Measurements from ENCODE around the gene FCGR2B.

The FCGR2B gene

GRCh38 chr1:161702250-161702649 lies 39.3 kb downstream of the FCGR2B start:
- Mint-ChIP-seq H3K27ac (no peak overlapping the region), H3K36me3 (ENCODE audit: low read depth) (no peaks in the 10 kb centered on the region), H3K27me3 (ENCODE audit: low read depth, poor library complexity) (peaks cover 16% of the 10 kb centered on the region), H3K9me3 (peaks cover 3% of the 10 kb centered on the region), H3K4me3 (no peak overlapping the region), H3K4me1 (no peaks in the 10 kb centered on the region)
- DNase-seq = no peak
- TF ChIP-seq, protein P1, sequence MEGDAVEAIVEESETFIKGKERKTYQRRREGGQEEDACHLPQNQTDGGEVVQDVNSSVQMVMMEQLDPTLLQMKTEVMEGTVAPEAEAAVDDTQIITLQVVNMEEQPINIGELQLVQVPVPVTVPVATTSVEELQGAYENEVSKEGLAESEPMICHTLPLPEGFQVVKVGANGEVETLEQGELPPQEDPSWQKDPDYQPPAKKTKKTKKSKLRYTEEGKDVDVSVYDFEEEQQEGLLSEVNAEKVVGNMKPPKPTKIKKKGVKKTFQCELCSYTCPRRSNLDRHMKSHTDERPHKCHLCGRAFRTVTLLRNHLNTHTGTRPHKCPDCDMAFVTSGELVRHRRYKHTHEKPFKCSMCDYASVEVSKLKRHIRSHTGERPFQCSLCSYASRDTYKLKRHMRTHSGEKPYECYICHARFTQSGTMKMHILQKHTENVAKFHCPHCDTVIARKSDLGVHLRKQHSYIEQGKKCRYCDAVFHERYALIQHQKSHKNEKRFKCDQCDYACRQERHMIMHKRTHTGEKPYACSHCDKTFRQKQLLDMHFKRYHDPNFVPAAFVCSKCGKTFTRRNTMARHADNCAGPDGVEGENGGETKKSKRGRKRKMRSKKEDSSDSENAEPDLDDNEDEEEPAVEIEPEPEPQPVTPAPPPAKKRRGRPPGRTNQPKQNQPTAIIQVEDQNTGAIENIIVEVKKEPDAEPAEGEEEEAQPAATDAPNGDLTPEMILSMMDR (IDR thresholded peaks at IDR 0.05) = no peak

DNA sequence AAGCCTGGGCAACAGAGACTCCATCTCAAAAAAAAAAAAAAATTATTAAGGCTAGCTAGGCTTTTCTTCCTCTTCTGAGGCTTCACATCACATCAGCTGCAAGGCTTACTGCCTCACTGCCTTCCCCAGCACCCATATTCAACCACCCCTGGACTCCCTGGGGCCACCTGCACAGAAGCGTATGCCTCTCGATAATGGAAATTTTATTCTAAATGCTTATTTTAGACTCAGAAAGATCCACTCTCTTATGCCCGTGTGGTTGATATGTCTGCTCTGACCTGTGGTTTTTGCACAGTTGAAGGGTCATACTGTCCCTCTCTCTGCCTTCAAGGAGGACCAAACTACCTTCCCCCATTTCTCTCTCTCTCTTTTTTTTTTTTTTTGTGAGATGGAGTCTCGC lies 42.6 kb downstream of the FCGR2B start:
- no peak overlapping the region for H3K4me3 Mint-ChIP-seq
- peaks cover 8% of the 10 kb centered on the region for H3K4me1 Mint-ChIP-seq
- peaks cover 17% of the 10 kb centered on the region for H3K27me3 Mint-ChIP-seq (ENCODE audit: low read depth, poor library complexity)
- TF ChIP-seq, protein P1 (IDR thresholded peaks at IDR 0.05) = no peak
- no peaks in the 10 kb centered on the region for H3K9me3 Mint-ChIP-seq
- no peak for DNase-seq
- H3K27ac Mint-ChIP-seq = no peak overlapping the region
- no peaks in the 10 kb centered on the region for H3K36me3 Mint-ChIP-seq (ENCODE audit: low read depth)

DNA sequence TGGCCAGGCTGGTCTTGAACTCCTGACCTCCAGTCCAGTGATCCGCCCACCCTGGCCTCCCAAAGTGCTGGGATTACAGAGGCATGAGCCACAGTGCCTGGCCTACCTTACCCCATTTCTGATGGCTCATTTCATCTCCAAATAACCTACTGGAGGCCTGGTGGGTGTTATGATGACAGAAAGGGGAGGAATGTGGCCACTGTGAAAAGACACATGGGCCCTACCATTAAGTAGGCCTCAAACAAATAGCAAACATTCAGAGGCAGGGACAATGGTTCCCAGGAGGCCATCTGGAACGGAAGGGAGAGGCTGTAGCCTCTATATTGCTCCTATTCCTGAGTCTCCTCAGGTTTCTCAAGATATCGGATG lies 43.2 kb downstream of the FCGR2B start:
- no peak for DNase-seq
- Mint-ChIP-seq H3K27ac (no peak overlapping the region), H3K4me1 (peaks cover 8% of the 10 kb centered on the region), H3K27me3 (ENCODE audit: low read depth, poor library complexity) (peaks cover 20% of the 10 kb centered on the region), H3K36me3 (ENCODE audit: low read depth) (no peaks in the 10 kb centered on the region), H3K4me3 (no peak overlapping the region), H3K9me3 (no peaks in the 10 kb centered on the region)
- TF ChIP-seq, protein P1 (IDR thresholded peaks at IDR 0.05) = no peak

DNA sequence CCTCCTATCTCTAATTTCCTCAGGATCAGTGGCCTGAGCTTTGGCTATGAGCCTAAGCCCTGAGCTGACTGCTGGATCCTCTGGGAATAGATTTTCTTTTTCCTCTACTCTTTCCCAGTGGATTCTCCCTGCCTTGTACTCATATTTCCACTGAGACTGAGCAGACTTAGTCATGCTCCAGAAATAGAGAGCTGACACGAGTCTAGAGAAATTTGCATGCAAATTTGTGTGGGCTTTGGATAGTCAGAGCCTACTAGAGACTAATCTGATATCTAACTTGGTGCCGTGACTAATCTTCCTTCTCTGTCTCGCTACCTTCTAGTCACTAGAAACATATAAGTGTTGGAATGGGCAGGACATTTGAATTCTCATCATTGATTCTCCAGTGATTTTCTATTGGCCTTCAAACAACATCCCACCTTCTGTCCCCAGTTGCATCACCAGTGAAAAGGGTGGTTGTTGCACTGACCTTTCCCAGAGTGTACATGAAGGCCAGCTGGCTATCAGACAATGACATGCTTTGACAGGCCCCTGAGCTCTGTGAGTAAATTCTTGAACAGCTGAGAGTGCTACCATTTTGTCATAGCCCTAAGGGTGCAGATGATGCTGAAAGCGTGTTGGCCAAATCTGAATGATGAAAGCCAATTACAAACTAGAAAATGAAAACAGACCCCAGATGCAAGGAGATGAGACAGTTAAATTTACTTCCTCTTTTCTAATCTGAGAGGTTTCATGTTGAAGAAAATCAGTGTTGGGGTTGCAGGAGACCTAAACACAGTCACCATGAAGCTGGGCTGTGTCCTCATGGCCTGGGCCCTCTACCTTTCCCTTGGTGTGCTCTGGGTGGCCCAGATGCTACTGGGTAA lies 43.8 kb downstream of the FCGR2B start, which contains the start of gene FCRLA:
TSS of gene FCRLA (plus strand) at position 748 of the 866 bp plus-strand sequence. CDS start at position 784, 36 bp downstream.
- Mint-ChIP-seq H3K4me3 (no peak within 1 kb of the TSS), H3K9me3 (no peaks in the 10 kb centered on the region), H3K27me3 (ENCODE audit: low read depth, poor library complexity) (peaks cover 21% of the 10 kb centered on the region), H3K4me1 (peaks cover 8% of the 10 kb centered on the region), H3K36me3 (ENCODE audit: low read depth) (no peaks in the 10 kb centered on the region), H3K27ac (no peak within 1 kb of the TSS)
- TF ChIP-seq, protein P1 (IDR thresholded peaks at IDR 0.05) = no peak
- no peak for DNase-seq

DNA sequence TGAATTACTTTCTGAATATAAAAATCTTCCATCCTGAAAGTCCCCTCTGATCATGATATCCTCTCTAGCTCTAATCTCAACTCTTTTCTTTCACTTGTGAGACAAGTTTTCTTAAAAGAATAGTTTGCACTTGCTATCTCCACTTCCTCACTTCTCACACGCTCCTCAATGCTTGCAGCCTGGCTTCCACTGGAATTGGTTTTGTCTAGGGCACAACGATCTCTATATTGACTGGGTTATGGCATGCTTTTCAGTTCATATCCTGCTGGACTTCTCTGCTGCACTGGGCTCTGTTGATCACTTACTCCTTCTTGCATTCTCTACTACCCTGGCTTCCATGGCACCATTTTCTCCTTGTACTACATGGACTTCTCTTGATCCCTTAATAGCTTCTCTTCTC lies 44.6 kb downstream of the FCGR2B start:
- Mint-ChIP-seq H3K4me3 (no peak overlapping the region), H3K4me1 (peaks cover 8% of the 10 kb centered on the region), H3K27me3 (ENCODE audit: low read depth, poor library complexity) (peaks cover 27% of the 10 kb centered on the region), H3K36me3 (ENCODE audit: low read depth) (no peaks in the 10 kb centered on the region), H3K9me3 (no peaks in the 10 kb centered on the region), H3K27ac (no peak overlapping the region)
- TF ChIP-seq, protein P1 (IDR thresholded peaks at IDR 0.05) = no peak
- DNase-seq = no peak

DNA sequence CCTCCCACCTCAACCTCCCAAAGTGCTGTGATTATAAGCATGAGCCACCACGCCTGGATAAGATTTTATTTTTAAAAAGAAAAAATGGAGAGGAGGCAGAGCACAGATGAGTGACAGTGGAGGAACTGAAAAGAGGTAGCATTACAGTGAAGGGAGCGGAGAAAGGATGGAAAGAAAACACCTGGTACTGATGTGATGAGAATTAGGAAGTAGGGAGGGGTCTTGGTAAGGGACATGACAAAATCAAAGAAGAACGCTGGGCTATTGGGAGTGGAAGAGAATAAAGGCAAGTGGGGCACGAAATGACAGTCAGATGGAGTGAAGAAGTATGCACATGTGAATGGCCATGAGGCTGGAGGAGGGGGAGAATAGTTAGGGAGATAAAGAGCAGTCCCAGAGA lies 46.4 kb downstream of the FCGR2B start:
- Mint-ChIP-seq H3K4me3 (no peak overlapping the region), H3K9me3 (no peaks in the 10 kb centered on the region), H3K4me1 (peaks cover 8% of the 10 kb centered on the region), H3K27ac (no peak overlapping the region), H3K36me3 (ENCODE audit: low read depth) (no peaks in the 10 kb centered on the region), H3K27me3 (ENCODE audit: low read depth, poor library complexity) (peaks cover 32% of the 10 kb centered on the region)
- no peak for DNase-seq
- TF ChIP-seq, protein P1 (IDR thresholded peaks at IDR 0.05) = no peak
